GM21529 (cell line): ENCODE measurements around the gene DNMT1.
A peak's percentile ranks its signal among the peaks of the same experiment; 100 is the strongest.

Experiments used
- ATAC-seq: cut with Tn5 transposase; IDR thresholded peaks from one replicate; pipeline ENCODE4 v1.9.1; 2021; ENCODE audit not compliant: unreplicated experiment

The DNMT1 gene

GRCh38 chr19:10100163-10100785 is 94.5 kb downstream of the DNMT1 start:
- no peak for ATAC-seq

DNA sequence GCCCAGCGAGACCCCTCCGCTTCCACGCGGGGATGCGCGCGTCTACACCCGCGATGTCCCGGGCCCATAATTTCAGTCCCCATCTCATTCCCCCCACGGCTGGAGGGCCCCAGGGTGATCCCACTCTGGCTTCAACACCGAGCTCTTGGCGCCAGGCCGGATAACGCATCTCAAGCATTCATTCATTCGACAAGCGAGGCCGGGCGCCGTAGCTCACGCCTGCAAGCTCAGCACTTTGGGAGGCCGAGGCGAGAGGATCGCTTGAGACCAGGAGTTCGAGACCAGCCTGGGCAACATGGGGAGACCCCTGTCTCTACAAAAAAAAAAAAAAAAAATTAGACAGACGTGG is 98.2 kb downstream of the DNMT1 start:
- ATAC-seq: no peak

- peak; percentile 72 for ATAC-seq
These were observed 98.7 kb downstream of the DNMT1 start for GRCh38 chr19:10095948-10096614.

- no peak for ATAC-seq
These were observed 99.2 kb downstream of the DNMT1 start for GRCh38 chr19:10095622-10095947.

- ATAC-seq: no peak
These were observed 101.2 kb downstream of the DNMT1 start for GRCh38 chr19:10093295-10094186.

DNA sequence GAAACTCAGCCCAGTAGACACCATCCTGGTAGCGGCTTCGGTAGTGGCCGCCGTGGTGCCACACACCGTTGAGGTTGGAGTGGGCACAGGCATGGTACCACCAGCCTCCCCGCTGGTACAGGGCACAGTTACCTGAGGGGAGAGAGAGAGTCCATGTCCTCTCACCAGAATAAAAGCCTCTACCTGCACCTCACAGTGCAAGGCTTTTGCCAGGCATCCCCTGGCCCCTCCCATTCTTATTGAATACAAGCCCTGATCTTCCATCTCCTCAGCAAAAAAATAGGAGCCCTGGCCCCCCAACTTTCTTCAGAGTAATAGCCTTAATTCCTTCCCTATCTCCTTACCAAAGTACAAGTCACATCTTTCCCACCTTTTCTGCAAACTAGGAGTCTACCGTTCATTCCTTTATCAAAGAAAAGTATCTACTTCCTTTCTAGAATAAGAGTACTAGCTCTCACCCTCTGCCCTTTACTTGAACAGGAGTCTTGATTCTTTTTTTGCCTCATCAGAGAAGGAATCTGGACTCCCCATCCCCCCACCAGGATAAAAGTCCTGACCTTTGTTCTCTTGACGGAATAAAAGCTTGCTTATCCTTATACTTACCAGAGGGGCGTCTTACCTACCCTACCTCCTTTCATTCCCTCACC is 102.0 kb downstream of the DNMT1 start:
- ATAC-seq: no peak

GRCh38 chr19:10091895-10092641 is 102.7 kb downstream of the DNMT1 start:
- no peak for ATAC-seq

DNA sequence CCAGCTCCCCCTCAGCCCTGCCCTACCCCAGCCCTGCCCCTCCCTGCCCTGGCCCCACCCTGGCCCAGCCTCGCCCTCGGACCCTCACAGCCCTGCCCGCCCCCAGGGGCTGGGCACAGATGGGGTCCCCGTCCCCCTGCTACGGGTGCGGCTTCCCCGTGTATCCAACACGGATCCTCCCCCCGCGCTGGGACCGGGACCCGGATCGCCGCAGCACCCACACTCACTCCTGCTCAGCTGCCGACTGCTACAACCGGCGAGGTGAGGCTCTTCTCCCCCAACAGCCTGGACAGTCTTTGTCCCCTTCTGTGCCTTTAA is 103.4 kb downstream of the DNMT1 start:
- no peak for ATAC-seq

DNA sequence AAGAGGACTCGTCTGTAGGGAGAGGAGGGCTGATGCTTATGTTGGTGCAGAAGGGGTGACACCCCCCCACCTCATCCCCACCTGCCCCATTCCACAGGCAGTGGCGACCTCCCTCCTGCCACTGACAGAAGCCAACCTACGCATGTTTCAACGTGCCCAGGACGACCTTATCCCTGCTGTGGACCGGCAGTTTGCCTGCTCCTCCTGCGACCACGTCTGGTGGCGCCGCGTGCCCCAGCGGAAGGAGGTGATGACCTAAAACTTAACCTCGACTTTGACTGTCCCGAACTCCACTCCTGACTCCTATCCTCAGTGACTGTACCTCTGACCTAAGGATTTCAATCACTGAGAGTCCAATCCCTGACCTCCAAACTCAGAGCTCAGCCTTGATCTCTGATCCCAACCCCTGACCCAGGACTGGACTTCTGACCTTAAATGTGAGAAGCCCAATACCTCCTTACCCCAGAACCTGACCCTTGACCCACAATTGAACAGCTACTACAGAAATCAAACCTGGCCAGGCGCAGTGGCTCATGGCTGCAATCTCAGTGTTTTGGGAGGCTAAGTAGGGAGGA is 104.9 kb downstream of the DNMT1 start:
- no peak for ATAC-seq

DNA sequence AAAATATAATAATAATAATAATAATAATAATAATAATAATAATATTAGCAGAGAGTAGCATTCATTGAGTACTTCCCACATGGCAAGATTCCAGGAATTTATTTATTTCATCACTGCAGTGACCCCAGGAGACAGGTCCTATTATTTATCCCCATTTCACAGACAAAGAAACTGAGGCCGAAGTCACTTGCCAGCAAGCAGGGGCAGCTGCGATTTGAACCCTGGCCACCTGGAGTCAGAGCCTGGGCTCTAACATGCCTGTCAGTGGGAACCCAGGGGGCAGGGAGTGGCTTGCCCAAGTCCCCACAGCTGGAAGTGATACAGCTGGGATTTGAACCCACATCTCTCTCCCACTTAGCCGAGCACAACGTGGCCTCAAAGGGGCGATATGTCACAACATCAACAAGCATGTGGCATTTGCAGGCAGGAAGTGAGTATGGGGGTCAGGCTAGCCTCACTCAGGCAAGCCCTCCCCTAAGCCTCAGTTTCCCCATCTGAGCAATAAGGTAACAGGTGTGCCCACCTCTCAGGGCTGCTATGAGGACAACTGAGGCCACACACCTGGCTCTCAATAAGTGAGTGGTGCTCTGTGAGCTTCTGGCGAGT is 105.7 kb downstream of the DNMT1 start:
- no peak for ATAC-seq

DNA sequence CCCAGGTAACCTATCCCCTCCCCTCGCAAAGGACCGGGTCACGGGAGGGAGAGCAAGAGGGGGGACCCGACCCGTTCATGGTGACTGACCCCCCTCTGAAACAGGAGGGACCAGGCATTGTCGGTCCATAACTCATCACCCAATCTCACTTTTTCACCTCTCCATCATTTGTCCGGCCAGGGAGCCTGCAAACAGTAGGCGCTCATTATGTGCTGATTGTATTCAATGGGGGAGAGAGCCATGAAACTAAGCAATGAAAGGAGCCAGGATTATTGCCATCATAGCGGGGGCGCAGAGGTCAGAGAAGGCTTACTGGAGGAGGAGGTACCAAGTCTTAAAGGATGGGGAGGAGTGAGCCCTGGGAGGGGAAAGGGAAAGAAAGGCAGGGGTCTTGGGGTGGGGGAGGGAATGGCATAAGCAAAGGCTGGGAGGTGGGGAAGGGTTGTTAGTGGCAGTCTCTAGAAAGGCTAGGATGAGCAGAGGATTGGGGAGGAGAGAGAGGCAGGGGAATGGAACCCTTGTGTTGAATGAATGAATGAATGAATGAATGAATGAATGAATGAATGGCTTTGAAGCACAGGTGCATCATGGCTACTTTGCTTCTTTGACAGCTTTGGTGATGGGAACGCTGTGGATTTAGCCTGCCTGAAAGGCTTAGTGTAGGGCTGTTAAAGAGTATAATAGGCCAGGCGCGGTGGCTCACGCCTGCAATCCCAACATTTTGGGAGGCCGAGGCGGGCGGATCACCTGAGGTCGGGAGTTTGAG is 107.3 kb downstream of the DNMT1 start:
- no peak for ATAC-seq

DNA sequence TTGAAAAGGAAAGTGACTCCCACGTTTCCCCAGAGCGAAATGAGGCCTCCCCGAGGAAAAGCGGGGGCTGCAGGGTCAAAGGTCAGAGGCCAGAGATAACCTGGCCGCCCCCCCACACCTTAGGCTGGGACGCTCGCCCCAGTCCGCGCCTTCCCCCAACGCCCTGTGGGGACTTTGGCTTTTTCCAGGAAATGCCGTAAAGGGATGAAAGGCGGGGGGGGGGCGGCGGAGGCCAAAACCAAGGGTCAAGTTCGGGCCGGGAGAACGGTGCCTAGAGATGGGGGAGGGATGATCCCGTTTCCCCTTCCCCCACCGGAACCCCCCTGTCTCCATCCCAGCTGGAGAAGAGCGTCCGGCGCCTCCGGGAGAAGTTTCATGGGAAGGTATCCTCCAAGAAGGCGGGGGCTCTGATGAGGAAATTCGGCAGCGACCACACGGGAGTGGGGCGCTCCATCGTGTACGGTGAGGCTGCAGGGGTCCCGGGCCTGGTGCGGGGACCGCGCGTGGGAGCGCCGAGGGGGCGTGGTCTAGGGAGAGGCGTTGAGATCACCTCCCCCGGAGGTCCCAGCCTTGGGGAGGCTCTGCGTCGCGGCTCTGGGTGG is 108.1 kb downstream of the DNMT1 start:
- ATAC-seq: no peak

- peak; percentile 76 for ATAC-seq
These were observed 108.8 kb downstream of the DNMT1 start, which contains the start of gene SHFL for GRCh38 chr19:10085641-10086590. TSS of gene SHFL (plus strand) at chr19:10086317. CDS start at chr19:10086428, 111 bp downstream.

- ATAC-seq: no peak
These were observed 110.0 kb downstream of the DNMT1 start for GRCh38 chr19:10084803-10085202.

DNA sequence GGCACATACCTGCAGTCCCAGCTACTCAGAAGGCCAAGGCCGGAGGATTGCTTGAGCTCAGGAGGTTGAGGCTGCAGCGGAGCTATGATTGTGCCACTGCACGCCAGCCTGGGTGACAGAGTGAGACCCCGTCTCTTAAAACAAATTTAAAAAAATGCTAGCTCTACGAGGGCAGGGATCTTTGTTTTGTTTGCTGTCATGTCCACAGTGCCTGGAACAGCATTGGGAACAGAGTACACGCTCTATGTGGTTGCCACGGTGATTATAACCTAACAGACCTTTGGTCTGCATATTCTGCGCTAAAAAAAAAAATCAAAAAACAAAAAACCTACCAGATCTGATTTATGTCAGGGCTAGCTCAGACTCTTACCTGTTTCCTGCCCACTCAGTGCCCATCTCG is 110.8 kb downstream of the DNMT1 start:
- ATAC-seq: no peak
